GM23338 (cell line): ENCODE data around the gene ZNF783.
"Not testable (repeated sequence)": the region's sequence is repeated elsewhere in the genome, so short reads cannot be mapped to it uniquely, and the experiment has no call there.

ENCODE experiments used
- EZH2 ChIP-seq: fragments of 200-600 bp; sonication (generic); IDR thresholded peaks from one replicate; pipeline ENCODE4 v1.8.0; 2017; ENCODE audit warnings: antibody characterized with exemption, mild to moderate bottlenecking, low read depth; ENCODE audit not compliant: unreplicated experiment
- TF ChIP-seq, protein P1 (sequence below): IDR thresholded peaks from one replicate; pipeline ENCODE4 v1.6.1; 2018; ENCODE audit warnings: antibody characterized with exemption; ENCODE audit not compliant: unreplicated experiment

- TF ChIP-seq EZH2, result not testable (repeated sequence)
- TF ChIP-seq, protein P1, sequence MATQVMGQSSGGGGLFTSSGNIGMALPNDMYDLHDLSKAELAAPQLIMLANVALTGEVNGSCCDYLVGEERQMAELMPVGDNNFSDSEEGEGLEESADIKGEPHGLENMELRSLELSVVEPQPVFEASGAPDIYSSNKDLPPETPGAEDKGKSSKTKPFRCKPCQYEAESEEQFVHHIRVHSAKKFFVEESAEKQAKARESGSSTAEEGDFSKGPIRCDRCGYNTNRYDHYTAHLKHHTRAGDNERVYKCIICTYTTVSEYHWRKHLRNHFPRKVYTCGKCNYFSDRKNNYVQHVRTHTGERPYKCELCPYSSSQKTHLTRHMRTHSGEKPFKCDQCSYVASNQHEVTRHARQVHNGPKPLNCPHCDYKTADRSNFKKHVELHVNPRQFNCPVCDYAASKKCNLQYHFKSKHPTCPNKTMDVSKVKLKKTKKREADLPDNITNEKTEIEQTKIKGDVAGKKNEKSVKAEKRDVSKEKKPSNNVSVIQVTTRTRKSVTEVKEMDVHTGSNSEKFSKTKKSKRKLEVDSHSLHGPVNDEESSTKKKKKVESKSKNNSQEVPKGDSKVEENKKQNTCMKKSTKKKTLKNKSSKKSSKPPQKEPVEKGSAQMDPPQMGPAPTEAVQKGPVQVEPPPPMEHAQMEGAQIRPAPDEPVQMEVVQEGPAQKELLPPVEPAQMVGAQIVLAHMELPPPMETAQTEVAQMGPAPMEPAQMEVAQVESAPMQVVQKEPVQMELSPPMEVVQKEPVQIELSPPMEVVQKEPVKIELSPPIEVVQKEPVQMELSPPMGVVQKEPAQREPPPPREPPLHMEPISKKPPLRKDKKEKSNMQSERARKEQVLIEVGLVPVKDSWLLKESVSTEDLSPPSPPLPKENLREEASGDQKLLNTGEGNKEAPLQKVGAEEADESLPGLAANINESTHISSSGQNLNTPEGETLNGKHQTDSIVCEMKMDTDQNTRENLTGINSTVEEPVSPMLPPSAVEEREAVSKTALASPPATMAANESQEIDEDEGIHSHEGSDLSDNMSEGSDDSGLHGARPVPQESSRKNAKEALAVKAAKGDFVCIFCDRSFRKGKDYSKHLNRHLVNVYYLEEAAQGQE, result not testable (repeated sequence)
Observed at GRCh38 chr7:149251518-149251917, 10.5 kb upstream of the ZNF783 start.
